NCI-H82 treated with DMSO at 0.1 percent for 48 hours (cell line): ENCODE data around the gene ZNF232.
"Not testable (repeated sequence)": the region's sequence is repeated elsewhere in the genome, so short reads cannot be mapped to it uniquely, and the experiment has no call there.

ENCODE experiments used
- DNase-seq: peaks from one replicate; lab custom pipeline; 2025; ENCODE audit not compliant: unreplicated experiment; lab: John Stamatoyannopoulos, UW

Gene ZNF232

GRCh38 chr17:5099271-5099670, 12.4 kb downstream of the ZNF232 start:
- no peak for DNase-seq

- DNase-seq, result peak; percentile 70
Measured at GRCh38 chr17:5097101-5097834, 14.4 kb downstream of the ZNF232 start.

GRCh38 chr17:5096731-5097100, 15.0 kb downstream of the ZNF232 start:
- DNase-seq, result no peak

- DNase-seq, result no peak
Measured at GRCh38 chr17:5092218-5093010, 19.3 kb downstream of the ZNF232 start.

GRCh38 chr17:5080591-5080990, 31.1 kb downstream of the ZNF232 start:
- DNase-seq, result no peak

GRCh38 chr17:5078106-5079028, 33.3 kb downstream of the ZNF232 start, which contains the start of gene ZFP3:
ZFP3 (plus strand) TSS chr17:5078467; CDS start chr17:5091505, 13,038 bp downstream.
- peak; percentile 77 for DNase-seq

- DNase-seq, result no peak
Measured at GRCh38 chr17:5077781-5078105, 33.9 kb downstream of the ZNF232 start.

- DNase-seq, result not testable (repeated sequence)
Measured at GRCh38 chr17:5077275-5077674, 34.4 kb downstream of the ZNF232 start.

GRCh38 chr17:5075472-5075871, 36.2 kb downstream of the ZNF232 start:
- not testable (repeated sequence) for DNase-seq

- no peak for DNase-seq
Measured at GRCh38 chr17:5069724-5070123, 42.0 kb downstream of the ZNF232 start.

GRCh38 chr17:5068236-5068635, 43.4 kb downstream of the ZNF232 start:
- no peak for DNase-seq

GRCh38 chr17:5065227-5065744, 46.4 kb downstream of the ZNF232 start:
- no peak for DNase-seq
